Measurements from ENCODE around the gene NDUFS6. TPM values are rescaled to one million over a fixed set of nuclear protein-coding genes. Genes with fewer than 3 reads are reported as not detected.
A peak's percentile ranks its signal among the peaks of the same experiment; 100 is the strongest.

NDUFS6 gene
- total and polyA plus RNA-seq, 4 donors = 18.0 to 67.9 (median 39.6) TPM

- no peak for DNase-seq
These were observed 36.0 kb downstream of the NDUFS6 start for GRCh38 chr5:1836891-1837880.

GRCh38 chr5:1838013-1838412, 36.8 kb downstream of the NDUFS6 start:
- peaks cover 0 to 51% (median 13%) of the 10 kb centered on the region in 3 donors for H3K27me3 ChIP-seq (ENCODE audit: control insufficient read depth in 3 of 3, insufficient read depth in 3 of 3, low read length in 2 of 3)
- no peak for TF ChIP-seq CTCF (IDR thresholded peaks at IDR 0.05; ENCODE audit: control extremely low read depth, extremely low read depth)
- no peaks in the 10 kb centered on the region for H3K4me1 ChIP-seq (ENCODE audit: control insufficient read depth in 5 of 5, insufficient read depth in 5 of 5, low read length in 5 of 5)
- no peaks in the 10 kb centered on the region for H3K9me3 ChIP-seq (ENCODE audit: control insufficient read depth in 4 of 4, insufficient read depth in 3 of 4, low read length in 3 of 4)
- H3K4me3 ChIP-seq = no peak overlapping the region
- whole genome bisulfite sequencing, 2 donors = 80 to 81% methylated on average over 9 of the region's 9 CpGs
- DNase-seq (no peak), ATAC-seq (ENCODE audit: insufficient read depth, low FRiP score) (no peak)
- no peak overlapping the region for H3K9ac ChIP-seq (ENCODE audit: insufficient read depth in 1 of 2, low read length in 2 of 2)
- H3K27ac ChIP-seq (ENCODE audit: low read depth in 1 of 2, low read length in 1 of 2) = no peak overlapping the region
- no peaks in the 10 kb centered on the region for H3K36me3 ChIP-seq (ENCODE audit: control insufficient read depth in 4 of 4, insufficient read depth in 4 of 4, low read length in 4 of 4)

More at GRCh38 chr5:1836891-1837880, 36.0 kb downstream of the NDUFS6 start:
- no peak overlapping the region for H3K4me3 ChIP-seq
- no peaks in the 10 kb centered on the region for H3K4me1 ChIP-seq (ENCODE audit: control insufficient read depth in 5 of 5, insufficient read depth in 5 of 5, low read length in 5 of 5)
- WGBS, 2 donors = 73 to 82% methylated on average over 31 to 32 of the region's 32 CpGs
- peaks cover 0 to 48% (median 10%) of the 10 kb centered on the region in 3 donors for H3K27me3 ChIP-seq (ENCODE audit: control insufficient read depth in 3 of 3, insufficient read depth in 3 of 3, low read length in 2 of 3)
- H3K9me3 ChIP-seq (ENCODE audit: control insufficient read depth in 4 of 4, insufficient read depth in 3 of 4, low read length in 3 of 4) = no peaks in the 10 kb centered on the region
- TF ChIP-seq CTCF (IDR thresholded peaks at IDR 0.05; ENCODE audit: control extremely low read depth, extremely low read depth) = no peak
- peak overlapping the region in 1 of 2 donors; percentile 2 for H3K27ac ChIP-seq (ENCODE audit: low read depth in 1 of 2, low read length in 1 of 2)
- H3K36me3 ChIP-seq (ENCODE audit: control insufficient read depth in 4 of 4, insufficient read depth in 4 of 4, low read length in 4 of 4) = no peaks in the 10 kb centered on the region
- no peak overlapping the region for H3K9ac ChIP-seq (ENCODE audit: insufficient read depth in 1 of 2, low read length in 2 of 2)
- no peak for ATAC-seq (ENCODE audit: insufficient read depth, low FRiP score)

GRCh38 chr5:1840071-1840547, 38.9 kb downstream of the NDUFS6 start:
- Histone ChIP-seq H3K9ac (ENCODE audit: insufficient read depth in 1 of 2, low read length in 2 of 2) (no peak overlapping the region), H3K27ac (ENCODE audit: low read depth in 1 of 2, low read length in 1 of 2) (no peak overlapping the region), H3K27me3 (ENCODE audit: control insufficient read depth in 3 of 3, insufficient read depth in 3 of 3, low read length in 2 of 3) (peaks cover 0 to 46% (median 13%) of the 10 kb centered on the region in 3 donors), H3K9me3 (ENCODE audit: control insufficient read depth in 4 of 4, insufficient read depth in 3 of 4, low read length in 3 of 4) (no peaks in the 10 kb centered on the region), H3K36me3 (ENCODE audit: control insufficient read depth in 4 of 4, insufficient read depth in 4 of 4, low read length in 4 of 4) (no peaks in the 10 kb centered on the region), H3K4me1 (ENCODE audit: control insufficient read depth in 5 of 5, insufficient read depth in 5 of 5, low read length in 5 of 5) (no peaks in the 10 kb centered on the region), H3K4me3 (no peak overlapping the region)
- WGBS, 2 donors = 81 to 88% methylated on average over 20 of the region's 20 CpGs
- no peak for ATAC-seq (ENCODE audit: insufficient read depth, low FRiP score)
- DNase-seq = no peak
- TF ChIP-seq CTCF (IDR thresholded peaks at IDR 0.05; ENCODE audit: control extremely low read depth, extremely low read depth) = no peak
